ENCODE data around the gene TNRC18.
A peak's percentile ranks its signal among the peaks of the same experiment; 100 is the strongest.

The TNRC18 gene

GRCh38 chr7:5448378-5449037, 24.9 kb upstream of the TNRC18 start:
- no peak for DNase-seq

- no peak for DNase-seq
Measured at GRCh38 chr7:5445981-5446594, 22.5 kb upstream of the TNRC18 start.

GRCh38 chr7:5443678-5444077, 20.0 kb upstream of the TNRC18 start:
- DNase-seq = peak; percentile 1

- DNase-seq = no peak
Measured at GRCh38 chr7:5442757-5443305, 19.2 kb upstream of the TNRC18 start.

GRCh38 chr7:5441840-5442503, 18.3 kb upstream of the TNRC18 start:
- no peak for DNase-seq

GRCh38 chr7:5439572-5440496, 16.2 kb upstream of the TNRC18 start:
- no peak for DNase-seq

GRCh38 chr7:5439209-5439571, 15.6 kb upstream of the TNRC18 start:
- no peak for DNase-seq

GRCh38 chr7:5437987-5438386, 14.4 kb upstream of the TNRC18 start:
- DNase-seq = no peak

- no peak for DNase-seq
Measured at GRCh38 chr7:5437348-5437892, 13.8 kb upstream of the TNRC18 start.

- DNase-seq = peak; percentile 33
Measured at GRCh38 chr7:5436003-5436678, 12.5 kb upstream of the TNRC18 start.

- DNase-seq = peak; percentile 84
Measured at GRCh38 chr7:5435291-5436002, 11.8 kb upstream of the TNRC18 start.

GRCh38 chr7:5433181-5433580, 9.5 kb upstream of the TNRC18 start:
- DNase-seq = no peak

- no peak for DNase-seq
Measured at GRCh38 chr7:5432691-5433090, 9.1 kb upstream of the TNRC18 start.

- DNase-seq = no peak
Measured at GRCh38 chr7:5431560-5432015, 8.0 kb upstream of the TNRC18 start.

- no peak for DNase-seq
Measured at GRCh38 chr7:5430612-5430947, 6.9 kb upstream of the TNRC18 start.

- DNase-seq = peak; percentile 29
Measured at GRCh38 chr7:5429857-5430611, 6.4 kb upstream of the TNRC18 start.

- peak; percentile 37 for DNase-seq
Measured at GRCh38 chr7:5429253-5429856, 5.7 kb upstream of the TNRC18 start.

- DNase-seq = peak; percentile 78
Measured at GRCh38 chr7:5428478-5429252, 5.0 kb upstream of the TNRC18 start.

GRCh38 chr7:5426226-5426475, 2.5 kb upstream of the TNRC18 start:
- no peak for DNase-seq

All from RPMI8226 (cell line).